DND-41 (cell line): Measurements from ENCODE around the gene EPHA1.

Experiments used
- ATAC-seq: fragments of 200-7000 bp; cut with Tn5 transposase; 3 replicates; pipeline ENCODE4 v1.9.1; 2021; ENCODE audit warnings: low read depth; ENCODE audit not compliant: insufficient read depth
- DNase-seq: peaks from one replicate; pipeline ENCODE4 v3.0.0-alpha.2; 2020
- H2AFZ ChIP-seq: 2 replicates; pipeline ENCODE4 v1.6.0; 2012; ENCODE audit warnings: low read depth, low read length
- H3K27ac ChIP-seq: 2 replicates; pipeline ENCODE4 v1.5.1; 2012; ENCODE audit warnings: low read length, inconsistent platforms
- H3K27me3 ChIP-seq: fragments of 200-600 bp; sonication (generic); 2 replicates; pipeline ENCODE4 v1.6.0; 2012; ENCODE audit warnings: low read length, mild to moderate bottlenecking, inconsistent platforms; ENCODE audit not compliant: insufficient read depth, poor library complexity
- H3K36me3 ChIP-seq: 2 replicates; pipeline ENCODE4 v1.5.1; 2012; ENCODE audit warnings: low read length, inconsistent platforms; ENCODE audit not compliant: insufficient read depth
- H3K4me1 ChIP-seq: 2 replicates; pipeline ENCODE4 v1.5.1; 2012; ENCODE audit warnings: mild to moderate bottlenecking, low read length; ENCODE audit not compliant: insufficient read depth
- H3K4me2 ChIP-seq: 2 replicates; pipeline ENCODE4 v1.6.0; 2012; ENCODE audit warnings: mild to moderate bottlenecking, moderate library complexity, low read length, inconsistent platforms; ENCODE audit not compliant: insufficient read depth
- H3K4me3 ChIP-seq, 2 experiments: fragments of 200-600 bp in 1 of 2; shearing (Covaris generic) in 1 of 2; 2 replicates each; pipeline ENCODE4 v1.5.1; 2012 to 2016; ENCODE audit warnings: inconsistent platforms in 2 of 2, low read length in 2 of 2, mild to moderate bottlenecking in 2 of 2, low read depth in 1 of 2, moderate library complexity in 1 of 2
- H3K79me2 ChIP-seq: 2 replicates; pipeline ENCODE4 v1.6.0; 2012; ENCODE audit warnings: low read length, inconsistent platforms; ENCODE audit not compliant: insufficient read depth
- H3K9ac ChIP-seq: 2 replicates; pipeline ENCODE4 v1.6.0; 2012; ENCODE audit warnings: low read depth, mild to moderate bottlenecking, inconsistent platforms, low read length, moderate library complexity
- H3K9me3 ChIP-seq: 2 replicates; pipeline ENCODE4 v1.5.1; 2012; ENCODE audit warnings: low read length, moderate library complexity, mild to moderate bottlenecking, inconsistent platforms; ENCODE audit not compliant: insufficient read depth, severe bottlenecking
- H4K20me1 ChIP-seq: 2 replicates; pipeline ENCODE4 v1.6.0; 2012; ENCODE audit warnings: low read length; ENCODE audit not compliant: insufficient read depth
- EZH2 ChIP-seq: IDR thresholded peaks from 3 replicates; pipeline ENCODE4 v1.6.1; 2012; ENCODE audit warnings: borderline replicate concordance, low read depth, mild to moderate bottlenecking, moderate library complexity, low read length, inconsistent platforms; ENCODE audit not compliant: severe bottlenecking
- TF ChIP-seq, protein P1 (sequence below): IDR thresholded peaks from 2 replicates; pipeline ENCODE4 v1.5.1; 2012; ENCODE audit warnings: borderline replicate concordance, low read length, moderate library complexity, mild to moderate bottlenecking; ENCODE audit not compliant: poor library complexity, severe bottlenecking; ENCODE audit errors: extremely low read depth

Gene EPHA1

DNA sequence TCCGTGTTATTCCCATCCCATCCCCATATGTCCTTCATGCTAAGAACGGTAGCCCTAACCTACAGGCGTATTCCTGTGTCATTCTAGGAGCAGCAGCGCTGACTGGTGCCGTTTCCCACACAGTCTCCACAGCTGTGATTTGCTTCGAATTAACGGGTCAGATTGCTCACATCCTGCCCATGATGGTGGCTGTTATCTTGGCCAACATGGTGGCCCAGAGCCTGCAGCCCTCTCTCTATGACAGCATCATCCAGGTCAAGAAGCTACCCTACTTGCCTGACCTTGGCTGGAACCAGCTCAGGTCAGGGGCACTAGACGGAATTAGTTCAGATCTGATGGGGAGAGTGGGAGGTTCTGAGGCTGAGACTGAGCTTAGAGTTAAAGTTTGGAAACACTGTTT lies 66.8 kb downstream of the EPHA1 start:
- no peak overlapping the region for H3K9ac ChIP-seq
- H4K20me1 ChIP-seq, result no peaks in the 10 kb centered on the region
- H3K9me3 ChIP-seq, result no peaks in the 10 kb centered on the region
- H3K36me3 ChIP-seq, result no peaks in the 10 kb centered on the region
- DNase-seq (no peak), ATAC-seq (no peak)
- no peaks in the 10 kb centered on the region for H3K4me1 ChIP-seq
- no peak overlapping the region for H3K27ac ChIP-seq
- no peak overlapping the region for H3K4me2 ChIP-seq
- H2AFZ ChIP-seq, result no peak overlapping the region
- peaks cover 13% of the 10 kb centered on the region for H3K27me3 ChIP-seq
- no peak for TF ChIP-seq EZH2
- TF ChIP-seq, protein P1, sequence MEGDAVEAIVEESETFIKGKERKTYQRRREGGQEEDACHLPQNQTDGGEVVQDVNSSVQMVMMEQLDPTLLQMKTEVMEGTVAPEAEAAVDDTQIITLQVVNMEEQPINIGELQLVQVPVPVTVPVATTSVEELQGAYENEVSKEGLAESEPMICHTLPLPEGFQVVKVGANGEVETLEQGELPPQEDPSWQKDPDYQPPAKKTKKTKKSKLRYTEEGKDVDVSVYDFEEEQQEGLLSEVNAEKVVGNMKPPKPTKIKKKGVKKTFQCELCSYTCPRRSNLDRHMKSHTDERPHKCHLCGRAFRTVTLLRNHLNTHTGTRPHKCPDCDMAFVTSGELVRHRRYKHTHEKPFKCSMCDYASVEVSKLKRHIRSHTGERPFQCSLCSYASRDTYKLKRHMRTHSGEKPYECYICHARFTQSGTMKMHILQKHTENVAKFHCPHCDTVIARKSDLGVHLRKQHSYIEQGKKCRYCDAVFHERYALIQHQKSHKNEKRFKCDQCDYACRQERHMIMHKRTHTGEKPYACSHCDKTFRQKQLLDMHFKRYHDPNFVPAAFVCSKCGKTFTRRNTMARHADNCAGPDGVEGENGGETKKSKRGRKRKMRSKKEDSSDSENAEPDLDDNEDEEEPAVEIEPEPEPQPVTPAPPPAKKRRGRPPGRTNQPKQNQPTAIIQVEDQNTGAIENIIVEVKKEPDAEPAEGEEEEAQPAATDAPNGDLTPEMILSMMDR, result no peak
- H3K79me2 ChIP-seq, result no peaks in the 10 kb centered on the region
- no peak overlapping the region for H3K4me3 ChIP-seq
